HL-60/S4 (cell line): ENCODE measurements around the gene TTC28.
"Not testable (repeated sequence)": the region's sequence is repeated elsewhere in the genome, so short reads cannot be mapped to it uniquely, and the experiment has no call there.

Source experiments
- in situ Hi-C: fragments of 300-500 bp; cut with MboI; formaldehyde crosslinking; loops from 2 replicates; pipeline ENCODE4 v1.14.3; 2022; ENCODE audit warnings: low sequenced_read_pairs

The TTC28 gene

GRCh38 chr22:28115426-28115825 lies 564.2 kb downstream of the TTC28 start:
- in situ Hi-C loops: no loop called here

- in situ Hi-C loops: no loop called here
These were observed 567.0 kb downstream of the TTC28 start for GRCh38 chr22:28112548-28113043.

DNA sequence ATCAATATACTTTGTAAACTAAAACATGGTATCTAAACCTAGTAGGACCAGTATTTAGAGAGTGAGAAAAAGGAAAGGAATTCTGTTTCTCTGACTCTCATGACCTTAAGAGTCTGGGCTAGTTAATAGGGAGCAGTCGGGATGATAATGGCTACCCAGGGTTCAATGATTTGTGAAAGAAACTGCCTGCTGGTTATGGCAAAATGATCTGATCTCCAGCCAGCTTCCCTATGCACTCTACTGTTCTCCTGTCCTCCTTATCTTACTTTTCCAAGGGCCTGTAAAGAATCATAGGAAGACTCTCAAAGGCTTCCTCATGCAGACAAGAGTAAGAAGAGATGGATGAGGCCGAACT lies 567.5 kb downstream of the TTC28 start:
- in situ Hi-C loops: no loop called here

DNA sequence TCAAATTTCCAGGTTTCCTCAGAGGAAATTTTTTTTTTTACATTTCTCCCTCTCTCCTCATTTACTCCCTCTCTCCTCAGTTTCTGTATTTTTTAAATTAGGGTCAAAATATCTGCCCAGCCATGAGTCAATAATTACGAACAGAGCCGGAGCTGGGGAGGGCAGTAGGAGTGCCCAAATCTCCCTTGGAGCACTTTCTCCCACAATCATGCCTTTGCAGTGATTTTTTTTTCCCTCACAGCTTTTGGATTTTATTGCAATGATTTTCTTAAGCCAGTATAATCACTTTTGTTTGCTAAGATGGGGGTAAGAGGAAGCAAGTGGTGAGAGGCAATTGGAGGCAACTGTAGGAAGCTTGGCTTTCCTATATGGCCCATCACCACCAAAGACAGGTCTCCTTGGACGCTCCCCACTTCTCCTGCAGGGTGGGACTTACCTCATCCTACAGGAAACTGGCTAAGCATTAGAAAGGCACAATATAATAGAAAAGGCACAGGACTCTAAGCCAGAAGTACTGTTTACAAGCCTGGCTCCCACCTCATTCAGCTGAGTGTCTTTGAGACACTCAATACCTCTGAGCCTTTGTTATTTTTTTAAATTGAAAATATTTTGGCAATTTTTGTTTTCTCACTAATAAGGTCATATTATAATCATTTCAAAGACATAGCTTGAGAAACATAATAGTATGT lies 568.0 kb downstream of the TTC28 start:
- in situ Hi-C loops: no loop called here

DNA sequence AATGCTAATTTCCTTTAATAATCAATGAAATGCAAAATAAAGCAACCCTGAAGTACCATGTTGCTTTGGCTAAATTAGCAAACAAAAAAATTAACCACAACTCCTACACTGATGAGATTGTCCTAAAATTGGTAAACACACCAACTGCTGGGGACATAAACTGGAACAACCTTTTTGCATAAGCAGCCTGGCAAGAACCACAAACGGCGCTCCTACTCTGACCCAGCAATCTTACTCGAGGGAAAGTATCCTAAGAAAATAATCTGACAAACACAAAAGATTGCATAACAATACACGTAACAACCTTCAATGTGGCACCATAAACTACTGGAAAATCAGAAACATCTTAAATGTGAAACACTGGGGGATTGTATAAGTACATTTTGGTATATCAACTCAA lies 570.8 kb downstream of the TTC28 start:
- in situ Hi-C loops: no loop called here

- in situ Hi-C loops: no loop called here
These were observed 573.0 kb downstream of the TTC28 start for GRCh38 chr22:28106617-28107016.

- in situ Hi-C loops: no loop called here
These were observed 573.7 kb downstream of the TTC28 start for GRCh38 chr22:28105988-28106387.

- in situ Hi-C loops: no loop called here
These were observed 574.2 kb downstream of the TTC28 start for GRCh38 chr22:28105413-28105812.

DNA sequence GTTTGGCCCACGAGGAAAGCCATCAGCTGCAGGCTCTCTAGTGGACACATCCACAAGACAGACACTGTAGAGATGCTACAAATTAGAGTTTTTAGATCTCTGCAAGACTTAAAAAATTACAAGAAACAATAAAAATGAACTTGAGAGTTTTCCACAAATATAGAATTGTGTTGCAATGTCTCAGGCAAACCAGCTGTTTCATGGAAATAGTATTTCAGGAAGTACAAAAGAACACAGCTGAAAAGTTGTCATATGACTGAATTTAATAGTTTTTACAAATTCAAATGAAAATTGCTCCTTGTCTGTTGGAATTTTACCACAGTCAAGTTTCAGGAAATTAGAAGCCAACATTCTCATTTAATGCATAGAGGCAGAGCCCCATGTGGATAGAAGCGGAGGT lies 576.0 kb downstream of the TTC28 start:
- in situ Hi-C loops: no loop called here

DNA sequence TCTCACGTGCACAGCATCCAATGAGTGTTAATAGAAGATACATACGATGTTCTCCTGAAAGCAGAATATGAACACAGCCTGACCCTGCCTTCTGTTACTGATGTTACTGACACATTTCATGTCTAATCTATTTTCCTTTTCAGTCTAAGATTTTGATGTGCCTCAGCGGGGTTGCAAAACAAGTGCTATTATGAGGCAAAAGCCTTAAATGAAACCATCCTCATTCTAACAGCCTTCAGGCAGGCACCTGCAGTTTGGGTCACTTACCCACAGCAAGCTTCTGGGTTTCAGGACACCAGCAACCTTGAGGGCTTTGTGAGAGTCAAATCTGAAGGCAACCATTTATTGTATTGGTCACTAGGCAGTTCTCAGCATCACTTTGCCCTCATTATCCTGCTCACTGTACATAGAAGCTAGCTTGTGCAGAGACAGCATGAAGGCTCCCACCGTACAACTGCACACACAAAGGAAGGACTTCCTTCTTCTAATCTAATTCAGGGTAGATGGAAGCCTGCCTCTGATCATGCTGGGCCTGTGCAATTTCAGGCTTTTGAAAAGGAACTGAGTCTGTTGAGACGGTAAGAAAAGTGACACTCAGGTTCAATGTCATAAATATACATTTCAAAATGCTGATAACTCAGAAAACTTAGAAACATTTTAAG lies 577.4 kb downstream of the TTC28 start:
- in situ Hi-C loops: no loop called here

DNA sequence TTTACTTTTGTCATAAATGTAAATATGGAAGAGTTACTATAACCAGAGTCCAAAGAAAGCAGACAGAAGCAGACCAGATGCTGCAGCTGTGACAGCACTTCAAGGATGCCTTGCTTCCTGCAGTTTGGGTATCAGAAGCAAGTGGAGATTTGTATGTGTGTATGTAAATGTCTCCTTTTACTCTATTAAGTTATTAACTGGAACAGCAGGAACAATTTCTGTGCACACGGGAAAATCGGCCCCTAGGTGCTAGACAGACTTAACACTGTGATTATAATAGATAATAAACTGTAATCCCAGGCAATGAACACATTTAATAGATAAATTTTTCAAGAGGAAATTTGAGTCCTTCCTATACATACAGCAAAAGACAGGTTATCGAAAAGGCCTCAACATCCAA lies 582.0 kb downstream of the TTC28 start:
- in situ Hi-C loops: no loop called here

GRCh38 chr22:28096161-28096560 lies 583.5 kb downstream of the TTC28 start:
- in situ Hi-C loops: no loop called here

- in situ Hi-C loops: no loop called here
These were observed 584.1 kb downstream of the TTC28 start for GRCh38 chr22:28095316-28096095.

GRCh38 chr22:28094771-28095170 lies 584.9 kb downstream of the TTC28 start:
- in situ Hi-C loops: no loop called here

DNA sequence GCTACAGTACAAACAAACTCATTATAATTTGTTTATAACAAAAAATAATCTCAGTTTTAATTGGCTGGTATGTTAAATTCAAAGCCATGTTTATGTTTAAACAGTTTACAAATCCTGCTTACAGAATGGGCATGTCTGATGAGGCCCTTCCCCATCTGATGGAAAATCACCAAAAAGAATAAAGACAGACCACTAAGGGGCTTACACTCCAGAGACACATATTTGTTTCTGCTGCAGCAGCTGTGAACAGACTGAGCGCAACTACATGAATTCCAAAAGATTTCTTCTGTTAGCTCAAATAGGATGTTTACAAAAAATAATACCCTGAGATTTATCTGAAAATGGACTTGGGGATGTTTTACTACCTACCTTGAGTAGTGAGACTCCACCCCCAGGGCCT lies 585.9 kb downstream of the TTC28 start:
- in situ Hi-C loops: no loop called here

GRCh38 chr22:28091486-28091885 lies 588.2 kb downstream of the TTC28 start:
- in situ Hi-C loops: no loop called here

DNA sequence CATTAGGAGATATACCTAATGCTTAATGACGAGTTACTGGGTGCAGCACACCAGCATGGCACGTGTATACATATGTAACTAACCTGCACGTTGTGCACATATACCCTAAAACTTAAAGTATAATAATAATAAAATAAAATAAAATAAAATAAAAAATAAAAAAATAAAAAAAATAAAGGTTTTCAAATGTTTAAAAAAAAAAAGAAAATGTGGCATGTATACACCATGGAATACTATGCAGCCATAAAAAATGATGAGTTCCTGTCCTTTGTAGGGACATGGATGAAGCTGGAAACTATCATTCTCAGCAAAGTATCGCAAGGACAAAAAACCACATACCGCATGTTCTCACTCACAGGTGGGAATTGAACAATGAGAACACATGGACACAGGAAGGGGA lies 590.1 kb downstream of the TTC28 start:
- in situ Hi-C loops: not testable (repeated sequence)

DNA sequence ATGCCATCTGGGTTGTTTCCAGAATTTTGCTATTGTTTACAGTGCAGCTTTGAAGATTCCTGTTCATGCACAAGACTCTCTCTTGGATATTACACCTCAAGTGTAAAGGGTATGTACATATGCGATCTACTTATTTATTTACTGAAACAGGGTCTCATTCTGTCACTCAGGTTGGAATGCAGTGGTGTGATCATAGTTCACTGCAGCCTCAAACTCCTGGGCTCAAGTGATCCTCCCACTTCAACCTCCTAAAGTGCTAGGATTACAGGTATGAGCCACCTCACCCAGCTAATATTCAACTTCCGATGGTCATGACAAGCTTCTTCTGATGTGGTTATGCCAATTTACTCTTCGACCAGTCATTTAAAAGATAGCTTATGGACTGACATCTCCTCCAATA lies 602.5 kb downstream of the TTC28 start:
- in situ Hi-C loops: no loop called here

DNA sequence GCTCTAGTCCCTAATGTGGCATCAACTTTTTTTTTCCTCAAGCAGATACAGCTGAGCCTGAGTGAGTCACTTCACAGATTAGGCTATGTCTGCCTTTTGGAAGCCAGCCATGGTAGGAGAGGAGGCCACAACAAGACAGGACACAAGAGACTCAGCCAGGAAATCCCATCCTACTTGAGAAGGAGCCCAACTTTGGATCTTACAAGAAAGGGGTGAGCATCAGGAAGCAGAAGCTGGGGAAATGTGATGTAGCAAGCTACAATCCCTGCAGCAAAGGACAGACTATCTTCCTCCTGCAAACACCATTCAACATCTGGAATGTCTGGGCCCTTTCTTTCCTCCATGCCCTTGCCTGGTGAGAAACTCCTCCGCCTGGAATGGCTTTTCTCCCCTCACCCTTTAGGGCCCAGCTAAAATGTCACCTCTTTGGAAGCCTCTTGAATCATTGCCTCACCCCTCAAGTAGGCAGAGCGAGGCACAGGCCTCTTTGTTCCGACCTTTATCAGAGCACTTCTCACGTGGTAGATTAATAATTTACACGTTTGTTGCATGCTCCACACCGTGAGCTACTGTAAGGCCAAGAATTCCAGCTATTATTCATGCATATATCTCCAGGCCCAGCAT lies 604.2 kb downstream of the TTC28 start:
- in situ Hi-C loops: no loop called here

DNA sequence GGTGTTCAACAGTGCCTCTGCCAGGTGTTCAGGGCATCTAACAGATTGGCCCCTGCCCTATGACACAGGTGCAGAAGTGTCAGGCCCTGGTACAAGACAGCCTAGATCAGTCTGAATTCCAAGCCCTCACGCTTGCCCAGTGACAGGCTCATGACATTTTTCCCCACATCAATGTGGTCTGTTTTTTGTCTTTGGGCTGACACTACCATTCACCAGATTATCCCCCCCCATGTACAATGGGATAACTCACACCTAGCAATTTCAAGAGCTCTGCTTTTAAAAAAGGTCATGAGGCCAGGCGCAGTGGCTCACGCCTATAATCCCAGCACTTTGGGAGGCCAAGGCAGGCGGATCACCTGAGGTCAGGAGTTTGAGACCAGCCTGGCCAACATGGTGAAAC lies 605.1 kb downstream of the TTC28 start:
- in situ Hi-C loops: no loop called here

- in situ Hi-C loops: no loop called here
These were observed 607.6 kb downstream of the TTC28 start for GRCh38 chr22:28072066-28072465.
